ENCODE measurements around the gene SURF1. TPM values are rescaled to one million over a fixed set of nuclear protein-coding genes. Genes with fewer than 3 reads are reported as not detected.
"Not testable (repeated sequence)": the region's sequence is repeated elsewhere in the genome, so short reads cannot be mapped to it uniquely, and the experiment has no call there.

The SURF1 gene
- total RNA-seq, 1 experiment from 2014 or later, result 71.7 TPM

- TF ChIP-seq, protein P1, sequence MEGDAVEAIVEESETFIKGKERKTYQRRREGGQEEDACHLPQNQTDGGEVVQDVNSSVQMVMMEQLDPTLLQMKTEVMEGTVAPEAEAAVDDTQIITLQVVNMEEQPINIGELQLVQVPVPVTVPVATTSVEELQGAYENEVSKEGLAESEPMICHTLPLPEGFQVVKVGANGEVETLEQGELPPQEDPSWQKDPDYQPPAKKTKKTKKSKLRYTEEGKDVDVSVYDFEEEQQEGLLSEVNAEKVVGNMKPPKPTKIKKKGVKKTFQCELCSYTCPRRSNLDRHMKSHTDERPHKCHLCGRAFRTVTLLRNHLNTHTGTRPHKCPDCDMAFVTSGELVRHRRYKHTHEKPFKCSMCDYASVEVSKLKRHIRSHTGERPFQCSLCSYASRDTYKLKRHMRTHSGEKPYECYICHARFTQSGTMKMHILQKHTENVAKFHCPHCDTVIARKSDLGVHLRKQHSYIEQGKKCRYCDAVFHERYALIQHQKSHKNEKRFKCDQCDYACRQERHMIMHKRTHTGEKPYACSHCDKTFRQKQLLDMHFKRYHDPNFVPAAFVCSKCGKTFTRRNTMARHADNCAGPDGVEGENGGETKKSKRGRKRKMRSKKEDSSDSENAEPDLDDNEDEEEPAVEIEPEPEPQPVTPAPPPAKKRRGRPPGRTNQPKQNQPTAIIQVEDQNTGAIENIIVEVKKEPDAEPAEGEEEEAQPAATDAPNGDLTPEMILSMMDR (IDR thresholded peaks at IDR 0.05 in 2 of 3, conservative IDR thresholded peaks at IDR 0.05 in 1 of 3; ENCODE audit: borderline replicate concordance in 1 of 3, insufficient read depth in 1 of 3, low read depth in 2 of 3, low read length in 2 of 3), result no peak
- TF ChIP-seq ZFX (IDR thresholded peaks at IDR 0.05), result peak; percentile 78; the same call in 1 of the 2 replicates
- no peak for TF ChIP-seq ZNF274 (IDR thresholded peaks at IDR 0.05; ENCODE audit: low read depth, low read length)
- peak; percentile 13; the same call in 1 of the 2 replicates for TF ChIP-seq RAD21 (IDR thresholded peaks at IDR 0.05; ENCODE audit: low read depth)
- TF ChIP-seq CBX3 (IDR thresholded peaks at IDR 0.05; ENCODE audit: low read depth), result peak; percentile 94
- TF ChIP-seq POLR2AphosphoS5 (IDR thresholded peaks at IDR 0.05; ENCODE audit: low read depth, low read length), result peak; percentile 87
- TF ChIP-seq ELF1 (IDR thresholded peaks at IDR 0.05; ENCODE audit: borderline replicate concordance, low read depth), result no peak; the same call in 1 of the 2 replicates
- TF ChIP-seq FOSL1 (IDR thresholded peaks at IDR 0.05; ENCODE audit: low read depth), result peak; percentile 29; the same call in 1 of the 2 replicates
- no peak for TF ChIP-seq EZH2 (IDR thresholded peaks at IDR 0.05)
- TF ChIP-seq JUND (IDR thresholded peaks at IDR 0.05), result no peak; the same call in 1 of the 2 replicates
- TF ChIP-seq ATF3 (IDR thresholded peaks at IDR 0.05), result no peak
- TF ChIP-seq, protein P2, sequence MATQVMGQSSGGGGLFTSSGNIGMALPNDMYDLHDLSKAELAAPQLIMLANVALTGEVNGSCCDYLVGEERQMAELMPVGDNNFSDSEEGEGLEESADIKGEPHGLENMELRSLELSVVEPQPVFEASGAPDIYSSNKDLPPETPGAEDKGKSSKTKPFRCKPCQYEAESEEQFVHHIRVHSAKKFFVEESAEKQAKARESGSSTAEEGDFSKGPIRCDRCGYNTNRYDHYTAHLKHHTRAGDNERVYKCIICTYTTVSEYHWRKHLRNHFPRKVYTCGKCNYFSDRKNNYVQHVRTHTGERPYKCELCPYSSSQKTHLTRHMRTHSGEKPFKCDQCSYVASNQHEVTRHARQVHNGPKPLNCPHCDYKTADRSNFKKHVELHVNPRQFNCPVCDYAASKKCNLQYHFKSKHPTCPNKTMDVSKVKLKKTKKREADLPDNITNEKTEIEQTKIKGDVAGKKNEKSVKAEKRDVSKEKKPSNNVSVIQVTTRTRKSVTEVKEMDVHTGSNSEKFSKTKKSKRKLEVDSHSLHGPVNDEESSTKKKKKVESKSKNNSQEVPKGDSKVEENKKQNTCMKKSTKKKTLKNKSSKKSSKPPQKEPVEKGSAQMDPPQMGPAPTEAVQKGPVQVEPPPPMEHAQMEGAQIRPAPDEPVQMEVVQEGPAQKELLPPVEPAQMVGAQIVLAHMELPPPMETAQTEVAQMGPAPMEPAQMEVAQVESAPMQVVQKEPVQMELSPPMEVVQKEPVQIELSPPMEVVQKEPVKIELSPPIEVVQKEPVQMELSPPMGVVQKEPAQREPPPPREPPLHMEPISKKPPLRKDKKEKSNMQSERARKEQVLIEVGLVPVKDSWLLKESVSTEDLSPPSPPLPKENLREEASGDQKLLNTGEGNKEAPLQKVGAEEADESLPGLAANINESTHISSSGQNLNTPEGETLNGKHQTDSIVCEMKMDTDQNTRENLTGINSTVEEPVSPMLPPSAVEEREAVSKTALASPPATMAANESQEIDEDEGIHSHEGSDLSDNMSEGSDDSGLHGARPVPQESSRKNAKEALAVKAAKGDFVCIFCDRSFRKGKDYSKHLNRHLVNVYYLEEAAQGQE (IDR thresholded peaks at IDR 0.05; ENCODE audit: low read depth), result no peak
These were observed 20.1 kb downstream of the SURF1 start, which contains the start of gene SURF6 (continued) for GRCh38 chr9:133335924-133336811.

GRCh38 chr9:133334888-133335287, 21.4 kb downstream of the SURF1 start:
- H3K27me3 ChIP-seq (ENCODE audit: insufficient read depth, low read length); ATAC-seq; H3K9me3 ChIP-seq (ENCODE audit: control insufficient read depth in 1 of 2, insufficient read depth in 1 of 2, low read depth in 1 of 2, low read length in 2 of 2); H2AFZ ChIP-seq (ENCODE audit: low read depth, low read length, poor library complexity, severe bottlenecking); DNase-seq (ENCODE audit: low read depth, low spot score); H4K20me1 ChIP-seq (ENCODE audit: insufficient read depth); H3K9me2 ChIP-seq (ENCODE audit: insufficient read depth); BruUV-seq (replicated peaks); POLR2A ChIA-PET: not testable (repeated sequence)
- Histone ChIP-seq H3K4me2 (ENCODE audit: low read length) (peak overlapping the region; percentile 99), H3K27ac (ENCODE audit: low read depth, low read length) (peak overlapping the region; percentile 91), H3K4me1 (ENCODE audit: control insufficient read depth in 1 of 2, insufficient read depth in 2 of 2, low read length in 2 of 2) (peaks cover 12 to 28% of the 10 kb centered on the region in 2 experiments), H3K36me3 (ENCODE audit: control insufficient read depth in 1 of 2, insufficient read depth in 2 of 2, low read length in 2 of 2) (peaks cover 39 to 46% of the 10 kb centered on the region in 2 experiments; a peak in 3 of 4 replicates), H3K9ac (ENCODE audit: low read length) (peak overlapping the region; percentile 97), H3K4me3 (replicated peaks in 1 of 2; ENCODE audit: low read depth in 1 of 2, low read length in 2 of 2) (peak overlapping the region; percentile 91 to 99), H3K79me2 (ENCODE audit: insufficient read depth, low read length) (peaks cover 44% of the 10 kb centered on the region)
- intact Hi-C loops (cut with micrococcal nuclease), result loop anchor here (5.0 kb wide), 1 partner anchor 152 kb away; no protein-coding TSS in a partner anchor
- RAD21 ChIA-PET (ENCODE audit: low non-redundant PET in 1 of 2, low total read pairs in 2 of 2, uncharacterized antibody in 2 of 2, unreplicated experiment in 2 of 2), result interaction anchor here in 1 of 2 experiments (0.6 kb wide), 1 partner anchor 150 kb away, joined by 3 read pairs; no protein-coding TSS in a partner anchor
- CTCF ChIA-PET, result interaction anchor here (1.4 to 1.7 kb wide), 2 partner anchors 96 to 149 kb away, joined by 4 to 5 read pairs; no protein-coding TSS in a partner anchor

Data from HCT116 (cell line).